Sigmoid colon (tissue), 7 donors: ENCODE data around the gene KIF3C. TPM values are rescaled to one million over a fixed set of nuclear protein-coding genes. Genes with fewer than 3 reads are reported as not detected.

Source experiments
- DNase-seq: peaks from one replicate; pipeline ENCODE4 v3.0.0-alpha.2; 2019
- H3K27ac ChIP-seq, 4 donors: fragments of 200-600 bp; sonication (generic); one replicate each; pipeline ENCODE4 v1.5.1; 2016 to 2019; ENCODE audit warnings: mild to moderate bottlenecking in 1 of 4
- H3K27me3 ChIP-seq, 3 donors: fragments of 200-600 bp; sonication (generic); one replicate each; pipeline ENCODE4 v1.5.1; 2019; ENCODE audit warnings: mild to moderate bottlenecking in 1 of 3
- H3K36me3 ChIP-seq, 4 donors: fragments of 200-600 bp; sonication (generic); one replicate each; pipeline ENCODE4 v1.5.1; 2016 to 2019
- H3K4me1 ChIP-seq, 4 donors: fragments of 200-600 bp; sonication (generic); one replicate each; pipeline ENCODE4 v1.5.1; 2017 to 2019
- H3K4me3 ChIP-seq, 4 donors: fragments of 200-600 bp; sonication (generic); one replicate each; pipeline ENCODE4 v1.5.1; 2017 to 2019; ENCODE audit warnings: mild to moderate bottlenecking in 2 of 4, moderate library complexity in 1 of 4
- H3K9me3 ChIP-seq, 4 donors: fragments of 200-600 bp in 3 of 4; sonication (generic) in 3 of 4; one replicate each; pipeline versions ENCODE4 v1.5.1 to v1.6.1; 2013 to 2019
- EP300 ChIP-seq, 4 donors: sonication (generic); formaldehyde crosslinking; IDR thresholded peaks; one replicate each; pipeline ENCODE4 v1.6.1; 2017; ENCODE audit warnings: antibody characterized with exemption in 4 of 4
- POLR2A ChIP-seq, 2 donors: fragments of 450-650 bp; IDR thresholded peaks; one replicate each; pipeline ENCODE4 v1.6.1; 2016; ENCODE audit warnings: antibody characterized with exemption in 2 of 2, mild to moderate bottlenecking in 2 of 2, moderate library complexity in 2 of 2
- POLR2AphosphoS5 ChIP-seq, 4 donors: sonication (generic); formaldehyde crosslinking; IDR thresholded peaks; one replicate each; pipeline ENCODE4 v1.6.1; 2017; ENCODE audit warnings: antibody characterized with exemption in 4 of 4
- WGBS, 2 donors: extraction: QIAGEN DNeasy Blood & Tissue Kit; methylation state at CpG; one replicate each; pipeline ENCODE4 v1.1.7; 2013; 5-methylcytosine and 5-hydroxymethylcytosine counted together
- intact Hi-C: fragments of 100-400 bp; cut with DNase I; formaldehyde crosslinking; loops from one replicate; pipeline ENCODE4 v1.15.1; 2023
- polyA plus RNA-seq, 3 donors: library from polyadenylated mRNA; stranded (reverse); fragments of 200-250 nt; gene quantifications; one replicate each; pipeline ENCODE4 v1.2.3, GENCODE V29; 2013
- total RNA-seq, 4 donors: library from RNA; depleted of rRNA; stranded (reverse); fragments of >200 nt; gene quantifications; one replicate each; pipeline ENCODE4 v1.1.0, GENCODE V29; 2016
- TF ChIP-seq, protein P1 (sequence below), 4 experiments: fragments of 450-650 bp in 3 of 4; fragments of 200-600 bp in 1 of 4; IDR thresholded peaks; one replicate each; pipeline ENCODE4 v1.5.1; 2016 to 2019; ENCODE audit warnings: antibody characterized with exemption in 4 of 4, mild to moderate bottlenecking in 3 of 4, moderate library complexity in 2 of 4
- donor health status: healthy with polysubstance abuse.
- donor health status: Bipolar disorder and iron deficiency.
- donor health status: healthy.

KIF3C gene
- total and polyA plus RNA-seq, 7 donors: 0.69 to 12.5 (median 5.7) TPM

GRCh38 chr2:25936889-25937545, 45.3 kb downstream of the KIF3C start:
- Histone ChIP-seq H3K36me3 (peaks cover 0 to 7% (median 0%) of the 10 kb centered on the region in 4 donors), H3K27me3 (no peaks in the 10 kb centered on the region), H3K9me3 (no peaks in the 10 kb centered on the region), H3K27ac (peak overlapping the region in 3 of 4 donors; percentile 59 to 72 (median 64)), H3K4me3 (no peak overlapping the region), H3K4me1 (peaks cover 0 to 28% (median 2%) of the 10 kb centered on the region in 4 donors)
- intact Hi-C loops: no loop called here
- 58 to 71% methylated on average over 7 of the region's 7 CpGs for WGBS, 2 donors
- DNase-seq: no peak
- TF ChIP-seq EP300 (IDR thresholded peaks at IDR 0.05) (peak; percentile 56 to 99 (median 87)), POLR2AphosphoS5 (IDR thresholded peaks at IDR 0.05) (peak in 3 of 4 donors; percentile 70 to 91 (median 70)), POLR2A (IDR thresholded peaks at IDR 0.05) (no peak)

GRCh38 chr2:25933622-25934021, 48.7 kb downstream of the KIF3C start:
- 90 to 95% methylated on average over 2 of the region's 2 CpGs for WGBS, 2 donors
- Histone ChIP-seq H3K4me1 (peaks cover 0 to 26% (median 2%) of the 10 kb centered on the region in 4 donors), H3K27ac (no peak overlapping the region), H3K9me3 (no peaks in the 10 kb centered on the region), H3K36me3 (peaks cover 0 to 21% (median 7%) of the 10 kb centered on the region in 4 donors), H3K27me3 (no peaks in the 10 kb centered on the region), H3K4me3 (no peak overlapping the region)
- TF ChIP-seq POLR2AphosphoS5 (IDR thresholded peaks at IDR 0.05) (no peak), EP300 (IDR thresholded peaks at IDR 0.05) (no peak), POLR2A (IDR thresholded peaks at IDR 0.05) (no peak)
- TF ChIP-seq, protein P1, sequence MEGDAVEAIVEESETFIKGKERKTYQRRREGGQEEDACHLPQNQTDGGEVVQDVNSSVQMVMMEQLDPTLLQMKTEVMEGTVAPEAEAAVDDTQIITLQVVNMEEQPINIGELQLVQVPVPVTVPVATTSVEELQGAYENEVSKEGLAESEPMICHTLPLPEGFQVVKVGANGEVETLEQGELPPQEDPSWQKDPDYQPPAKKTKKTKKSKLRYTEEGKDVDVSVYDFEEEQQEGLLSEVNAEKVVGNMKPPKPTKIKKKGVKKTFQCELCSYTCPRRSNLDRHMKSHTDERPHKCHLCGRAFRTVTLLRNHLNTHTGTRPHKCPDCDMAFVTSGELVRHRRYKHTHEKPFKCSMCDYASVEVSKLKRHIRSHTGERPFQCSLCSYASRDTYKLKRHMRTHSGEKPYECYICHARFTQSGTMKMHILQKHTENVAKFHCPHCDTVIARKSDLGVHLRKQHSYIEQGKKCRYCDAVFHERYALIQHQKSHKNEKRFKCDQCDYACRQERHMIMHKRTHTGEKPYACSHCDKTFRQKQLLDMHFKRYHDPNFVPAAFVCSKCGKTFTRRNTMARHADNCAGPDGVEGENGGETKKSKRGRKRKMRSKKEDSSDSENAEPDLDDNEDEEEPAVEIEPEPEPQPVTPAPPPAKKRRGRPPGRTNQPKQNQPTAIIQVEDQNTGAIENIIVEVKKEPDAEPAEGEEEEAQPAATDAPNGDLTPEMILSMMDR (IDR thresholded peaks at IDR 0.05): no peak
- intact Hi-C loops: no loop called here
- DNase-seq: no peak

DNA sequence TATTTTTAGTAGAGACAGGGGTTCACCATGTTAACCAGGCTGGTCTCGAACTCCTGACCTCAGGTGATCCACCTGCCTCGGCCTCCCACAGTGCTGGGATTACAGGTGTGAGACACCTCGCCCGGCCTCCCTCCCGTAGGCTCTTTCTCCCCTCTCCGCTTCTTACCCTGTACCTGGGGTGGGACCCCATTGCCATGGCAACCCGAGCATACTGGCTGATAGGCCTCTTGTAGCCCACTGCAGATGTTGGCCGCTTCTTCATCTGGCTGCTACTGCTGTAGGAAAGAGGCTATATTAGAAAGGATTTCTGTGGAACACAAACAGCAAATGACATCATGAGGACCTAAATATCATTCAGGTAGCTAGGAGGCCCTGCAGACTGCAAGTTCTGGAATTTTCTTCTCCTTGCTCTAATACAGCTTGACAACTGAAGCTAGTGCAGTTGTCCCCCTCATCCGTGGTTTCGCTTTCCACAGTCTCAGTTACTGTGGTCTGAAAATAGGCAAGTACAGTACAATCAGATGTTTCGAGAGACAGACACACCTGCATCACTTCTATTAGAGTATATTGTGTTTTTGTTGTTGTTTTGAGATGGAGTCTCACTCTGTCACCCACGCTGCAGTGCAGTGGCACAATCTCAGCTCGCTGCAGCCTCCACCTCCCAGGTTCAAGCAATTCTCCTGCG, 52.4 kb downstream of the KIF3C start:
- no peak for DNase-seq
- no peaks in the 10 kb centered on the region for H3K27me3 ChIP-seq
- peaks cover 0 to 39% (median 9%) of the 10 kb centered on the region in 4 donors for H3K36me3 ChIP-seq
- no peaks in the 10 kb centered on the region for H3K4me1 ChIP-seq
- TF ChIP-seq EP300 (IDR thresholded peaks at IDR 0.05) (no peak), POLR2AphosphoS5 (IDR thresholded peaks at IDR 0.05) (no peak), POLR2A (IDR thresholded peaks at IDR 0.05) (no peak)
- TF ChIP-seq, protein P1 (IDR thresholded peaks at IDR 0.05): no peak
- intact Hi-C loops: no loop called here
- WGBS, 2 donors: 94 to 97% methylated on average over 14 of the region's 14 CpGs
- no peak overlapping the region for H3K4me3 ChIP-seq
- no peaks in the 10 kb centered on the region for H3K9me3 ChIP-seq
- H3K27ac ChIP-seq: no peak overlapping the region

- no peak for DNase-seq
- WGBS, 2 donors: 97% methylated on average over 18 of the region's 18 CpGs
- Histone ChIP-seq H3K4me1 (no peaks in the 10 kb centered on the region), H3K4me3 (no peak overlapping the region), H3K27ac (no peak overlapping the region), H3K27me3 (no peaks in the 10 kb centered on the region), H3K9me3 (no peaks in the 10 kb centered on the region), H3K36me3 (peaks cover 0 to 39% (median 9%) of the 10 kb centered on the region in 4 donors)
- TF ChIP-seq POLR2A (IDR thresholded peaks at IDR 0.05): no peak
- TF ChIP-seq, protein P1 (IDR thresholded peaks at IDR 0.05): no peak
- intact Hi-C loops: no loop called here
Measured at GRCh38 chr2:25928668-25929067, 53.6 kb downstream of the KIF3C start.

DNA sequence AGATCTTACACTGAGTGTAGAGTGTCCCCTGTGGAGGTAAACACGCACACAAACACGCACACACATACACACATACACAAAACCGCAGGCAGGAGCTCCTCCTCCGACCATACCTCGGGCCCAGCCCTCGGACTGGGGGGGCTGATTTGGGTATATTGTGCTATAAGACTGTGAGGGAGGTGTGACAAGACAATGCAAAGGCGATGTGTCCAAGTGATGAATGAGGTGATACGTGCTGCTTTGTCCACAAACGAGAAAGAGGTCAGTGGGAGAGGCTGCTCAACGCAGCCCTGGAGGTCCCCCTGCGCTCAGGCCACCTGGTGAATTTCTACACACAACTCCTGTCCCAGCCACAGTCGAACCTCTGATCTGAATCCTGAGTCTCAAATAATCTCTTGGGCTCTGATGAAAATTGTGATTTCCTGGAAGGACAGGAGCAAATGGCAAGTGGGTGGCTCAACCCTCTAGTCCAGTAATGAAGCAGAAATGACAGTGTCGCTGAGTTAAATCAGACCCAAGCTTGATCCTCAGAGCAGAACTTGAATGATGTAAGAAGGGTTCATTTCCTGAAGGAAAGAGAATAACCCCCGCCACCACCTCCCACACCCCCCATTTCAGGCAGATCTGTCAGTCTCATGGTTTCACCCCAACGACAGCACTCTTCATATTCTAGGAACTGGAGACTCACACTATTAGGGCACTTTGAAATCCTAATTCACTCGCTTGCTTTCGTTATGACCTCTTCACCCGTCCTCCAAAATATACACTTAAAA, 55.1 kb downstream of the KIF3C start:
- peaks cover 0 to 39% (median 9%) of the 10 kb centered on the region in 4 donors for H3K36me3 ChIP-seq
- H3K27me3 ChIP-seq: no peaks in the 10 kb centered on the region
- no peak overlapping the region for H3K27ac ChIP-seq
- H3K4me1 ChIP-seq: no peaks in the 10 kb centered on the region
- TF ChIP-seq, protein P1 (IDR thresholded peaks at IDR 0.05): no peak
- TF ChIP-seq EP300 (IDR thresholded peaks at IDR 0.05): no peak
- no peak for TF ChIP-seq POLR2A (IDR thresholded peaks at IDR 0.05)
- TF ChIP-seq POLR2AphosphoS5 (IDR thresholded peaks at IDR 0.05): no peak
- intact Hi-C loops: no loop called here
- DNase-seq: no peak
- 84 to 86% methylated on average over 18 of the region's 18 CpGs for WGBS, 2 donors
- no peak overlapping the region for H3K4me3 ChIP-seq
- H3K9me3 ChIP-seq: no peaks in the 10 kb centered on the region
